Karpas-422 (cell line): ENCODE measurements around the gene TRIM40. TPM values are rescaled to one million over a fixed set of nuclear protein-coding genes. Genes with fewer than 3 reads are reported as not detected.
A peak's percentile ranks its signal among the peaks of the same experiment; 100 is the strongest.

Source experiments
- DNase-seq: peaks from one replicate; pipeline ENCODE4 v3.0.0-alpha.2; 2015
- H2AFZ ChIP-seq: fragments of 200-600 bp; sonication (generic); 2 replicates; pipeline ENCODE4 v1.6.1; 2014; ENCODE audit warnings: antibody characterized with exemption, low read length, mixed read lengths
- H3K27ac ChIP-seq: fragments of 200-600 bp; sonication (generic); 2 replicates; pipeline ENCODE4 v1.5.1; 2014; ENCODE audit warnings: mild to moderate bottlenecking, low read length, moderate library complexity
- H3K27me3 ChIP-seq: fragments of 200-600 bp; sonication (generic); 2 replicates; pipeline ENCODE4 v1.6.1; 2014; ENCODE audit warnings: low read length, mixed read lengths
- H3K36me3 ChIP-seq: fragments of 200-600 bp; sonication (generic); 2 replicates; pipeline ENCODE4 v1.6.1; 2014; ENCODE audit warnings: low read length, mixed read lengths; ENCODE audit not compliant: insufficient read depth
- H3K4me1 ChIP-seq: fragments of 200-600 bp; sonication (generic); 2 replicates; pipeline ENCODE4 v1.6.1; 2014; ENCODE audit warnings: mild to moderate bottlenecking, low read length, mixed read lengths
- H3K4me2 ChIP-seq: fragments of 200-600 bp; sonication (generic); 2 replicates; pipeline ENCODE4 v1.6.1; 2014; ENCODE audit warnings: low read length, low read depth, mild to moderate bottlenecking; ENCODE audit not compliant: poor library complexity, severe bottlenecking
- H3K4me3 ChIP-seq: fragments of 200-600 bp; sonication (generic); 2 replicates; pipeline ENCODE4 v1.5.1; 2014; ENCODE audit warnings: mild to moderate bottlenecking, antibody characterized with exemption, low read length, mixed read lengths
- H3K79me2 ChIP-seq: fragments of 200-600 bp; sonication (generic); 2 replicates; pipeline ENCODE4 v1.6.1; 2014; ENCODE audit warnings: mild to moderate bottlenecking, low read length, mixed read lengths
- H3K9ac ChIP-seq: fragments of 200-600 bp; sonication (generic); 2 replicates; pipeline ENCODE4 v1.6.0; 2014; ENCODE audit warnings: low read length
- H3K9me2 ChIP-seq: fragments of 200-600 bp; sonication (generic), shearing (Covaris generic); replicated peaks from 2 replicates; pipeline ENCODE4 v1.6.0; 2014; ENCODE audit warnings: mild to moderate bottlenecking, low read length, moderate library complexity; ENCODE audit not compliant: insufficient read depth
- H3K9me3 ChIP-seq: fragments of 300-700, 200-600 bp; sonication (generic); 2 replicates; pipeline ENCODE4 v1.6.1; 2014; ENCODE audit warnings: low read length, mixed read lengths
- H4K20me1 ChIP-seq: fragments of 200-600 bp; sonication (generic); 2 replicates; pipeline ENCODE4 v1.6.1; 2014; ENCODE audit warnings: mild to moderate bottlenecking, antibody characterized with exemption, low read length, low read depth; ENCODE audit not compliant: insufficient read depth
- total RNA-seq: library from RNA; depleted of rRNA; stranded (reverse); fragments of >200 nt; shearing (Covaris generic); gene quantifications from 2 replicates; pipeline ENCODE4 v1.2.3, GENCODE V29; 2014; ENCODE audit warnings: low replicate concordance

Gene TRIM40
- total RNA-seq, 1 experiment from 2014 or later: not detected

DNA sequence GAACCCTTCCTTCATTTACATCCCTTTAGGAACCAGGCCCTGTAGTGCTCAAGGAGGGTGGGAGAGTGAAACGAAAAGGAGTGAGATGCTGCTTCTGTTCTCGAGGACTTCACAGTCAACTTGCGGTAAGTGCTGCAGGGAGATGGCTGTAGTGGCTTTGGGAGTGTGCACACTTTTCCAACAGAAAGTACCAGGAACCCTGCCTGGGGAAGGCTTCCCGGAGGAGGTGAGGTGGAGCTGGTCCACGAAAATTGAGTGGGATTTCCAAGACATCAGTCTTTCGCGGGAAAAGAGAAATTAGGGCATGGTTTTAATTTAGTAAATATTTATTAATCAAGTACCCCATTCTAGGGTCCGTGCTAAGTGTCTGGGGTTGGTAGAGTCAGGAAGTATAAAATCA is 35.8 kb upstream of the TRIM40 start:
- no peaks in the 10 kb centered on the region for H3K36me3 ChIP-seq
- peak overlapping the region; percentile 47; the same call in 1 of the 2 replicates for H3K4me3 ChIP-seq
- no peaks in the 10 kb centered on the region for H3K79me2 ChIP-seq
- peaks cover 37% of the 10 kb centered on the region for H3K4me1 ChIP-seq
- no peaks in the 10 kb centered on the region for H3K9me3 ChIP-seq
- H2AFZ ChIP-seq: peak overlapping the region; percentile 38; the same call in 1 of the 2 replicates
- peak overlapping the region; percentile 76 for H3K4me2 ChIP-seq
- H3K9me2 ChIP-seq: no peaks in the 10 kb centered on the region
- no peaks in the 10 kb centered on the region for H4K20me1 ChIP-seq
- H3K27ac ChIP-seq: no peak overlapping the region
- no peaks in the 10 kb centered on the region for H3K27me3 ChIP-seq
- no peak overlapping the region for H3K9ac ChIP-seq
- DNase-seq: no peak

DNA sequence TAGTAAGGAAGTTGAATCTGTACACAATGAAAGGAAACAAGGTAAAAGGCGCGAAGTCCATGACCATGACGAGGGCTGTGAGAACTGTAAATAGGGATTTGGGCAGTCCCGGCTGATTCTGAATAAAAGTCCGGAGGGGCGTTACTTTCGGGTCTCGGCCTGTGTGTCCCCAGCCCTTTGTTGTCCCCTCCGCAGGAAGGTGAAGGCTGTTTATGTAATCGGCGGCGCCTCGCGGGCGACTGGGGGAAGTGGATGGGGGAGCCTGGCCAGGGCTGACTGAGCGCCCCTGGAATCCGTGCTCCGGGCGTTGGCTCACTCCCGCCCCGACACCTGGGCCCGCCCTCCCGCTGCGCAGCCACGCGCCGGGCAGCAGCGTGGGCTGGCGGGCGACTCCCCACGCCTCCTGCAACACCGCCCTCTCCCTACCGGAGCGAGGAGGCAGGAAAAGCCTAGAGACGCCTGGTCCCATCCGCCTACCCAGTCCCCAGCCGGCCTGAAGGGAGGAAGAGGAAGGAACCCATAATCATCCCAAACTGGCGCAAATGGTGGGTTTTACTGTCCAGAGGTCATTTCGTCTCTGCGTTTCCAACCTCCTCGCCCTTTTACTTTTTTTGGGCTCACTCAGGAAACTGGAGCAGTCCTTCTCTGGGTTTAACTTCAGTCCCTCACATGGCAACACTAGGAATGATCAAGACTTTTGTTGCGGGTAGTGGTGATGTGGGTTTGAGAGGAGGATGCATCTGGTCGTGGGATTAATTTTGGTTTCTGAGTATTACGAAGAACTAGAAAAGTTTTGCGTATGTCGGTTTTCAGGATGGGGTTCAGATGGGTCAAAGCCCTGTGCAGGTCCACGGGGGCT is 35.1 kb upstream of the TRIM40 start:
- Histone ChIP-seq H3K27me3 (no peaks in the 10 kb centered on the region), H3K79me2 (no peaks in the 10 kb centered on the region), H3K9ac (peak overlapping the region; percentile 6), H3K4me2 (peak overlapping the region; percentile 76), H2AFZ (peak overlapping the region; percentile 38; the same call in 1 of the 2 replicates), H3K4me3 (peak overlapping the region; percentile 47), H3K9me3 (no peaks in the 10 kb centered on the region), H3K27ac (no peak overlapping the region), H3K36me3 (no peaks in the 10 kb centered on the region), H4K20me1 (no peaks in the 10 kb centered on the region), H3K4me1 (peaks cover 37% of the 10 kb centered on the region), H3K9me2 (no peaks in the 10 kb centered on the region)
- DNase-seq: peak; percentile 44

GRCh38 chr6:30101444-30102413 is 34.2 kb upstream of the TRIM40 start:
- Histone ChIP-seq H3K36me3 (no peaks in the 10 kb centered on the region), H3K27me3 (no peaks in the 10 kb centered on the region), H3K9me2 (no peaks in the 10 kb centered on the region), H3K9ac (peak overlapping the region; percentile 49), H3K4me2 (peak overlapping the region; percentile 76), H3K4me1 (peaks cover 37% of the 10 kb centered on the region), H4K20me1 (no peaks in the 10 kb centered on the region), H3K4me3 (peak overlapping the region; percentile 53; the same call in 1 of the 2 replicates), H2AFZ (peak overlapping the region; percentile 73; the same call in 1 of the 2 replicates), H3K27ac (no peak overlapping the region), H3K79me2 (no peaks in the 10 kb centered on the region), H3K9me3 (no peaks in the 10 kb centered on the region)
- peak; percentile 82 for DNase-seq

DNA sequence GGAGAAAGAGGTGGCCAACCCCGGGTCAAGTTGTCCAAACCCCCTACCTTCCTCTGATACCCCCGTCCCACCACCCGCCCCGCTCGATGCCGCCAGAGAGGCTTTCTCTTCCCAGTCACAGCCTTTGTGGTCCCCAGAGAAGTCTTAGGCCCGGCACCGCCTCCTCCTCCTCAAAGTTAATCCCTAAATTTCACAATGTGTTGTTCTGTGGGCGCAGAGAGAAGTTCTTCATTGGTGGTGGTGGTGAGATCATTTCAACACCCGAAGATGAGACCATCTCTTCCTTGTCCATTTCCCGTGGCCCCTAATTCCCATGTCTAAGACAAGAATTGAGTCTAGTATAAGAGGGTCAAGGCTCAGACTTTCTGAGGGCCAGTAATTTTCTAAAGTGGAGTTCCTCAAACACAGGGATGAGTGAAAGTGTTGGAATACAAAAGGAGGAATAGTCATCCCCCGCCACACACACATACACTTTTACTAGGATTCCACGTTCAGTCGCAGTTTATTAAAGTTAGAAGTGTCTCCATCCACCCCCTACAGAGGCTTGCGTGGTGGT is 33.4 kb upstream of the TRIM40 start:
- H4K20me1 ChIP-seq: no peaks in the 10 kb centered on the region
- no peaks in the 10 kb centered on the region for H3K79me2 ChIP-seq
- H3K4me2 ChIP-seq: peak overlapping the region; percentile 76
- H3K27ac ChIP-seq: no peak overlapping the region
- no peak for DNase-seq
- H3K9me3 ChIP-seq: no peaks in the 10 kb centered on the region
- no peaks in the 10 kb centered on the region for H3K9me2 ChIP-seq
- H3K27me3 ChIP-seq: no peaks in the 10 kb centered on the region
- H2AFZ ChIP-seq: peak overlapping the region; percentile 96; the same call in 1 of the 2 replicates
- peak overlapping the region; percentile 49; the same call in 1 of the 2 replicates for H3K9ac ChIP-seq
- H3K4me1 ChIP-seq: peaks cover 37% of the 10 kb centered on the region
- H3K4me3 ChIP-seq: peak overlapping the region; percentile 53; the same call in 1 of the 2 replicates
- H3K36me3 ChIP-seq: no peaks in the 10 kb centered on the region

- no peaks in the 10 kb centered on the region for H3K36me3 ChIP-seq
- peak; percentile 95 for DNase-seq
- H3K9me2 ChIP-seq: no peaks in the 10 kb centered on the region
- H3K27me3 ChIP-seq: no peaks in the 10 kb centered on the region
- peak overlapping the region; percentile 96 for H2AFZ ChIP-seq
- H3K79me2 ChIP-seq: no peaks in the 10 kb centered on the region
- H3K9ac ChIP-seq: peak overlapping the region; percentile 58
- peaks cover 37% of the 10 kb centered on the region for H3K4me1 ChIP-seq
- no peaks in the 10 kb centered on the region for H4K20me1 ChIP-seq
- H3K4me2 ChIP-seq: peak overlapping the region; percentile 76
- H3K9me3 ChIP-seq: no peaks in the 10 kb centered on the region
- H3K4me3 ChIP-seq: peak overlapping the region; percentile 63
- H3K27ac ChIP-seq: no peak overlapping the region
Observed at GRCh38 chr6:30102970-30103871, 32.7 kb upstream of the TRIM40 start.

GRCh38 chr6:30103872-30104179 is 32.1 kb upstream of the TRIM40 start:
- Histone ChIP-seq H4K20me1 (no peaks in the 10 kb centered on the region), H3K27me3 (no peaks in the 10 kb centered on the region), H3K4me3 (peak overlapping the region; percentile 63), H3K27ac (no peak overlapping the region), H3K4me2 (peak overlapping the region; percentile 76), H3K4me1 (peaks cover 37% of the 10 kb centered on the region), H3K9me2 (no peaks in the 10 kb centered on the region), H3K9me3 (no peaks in the 10 kb centered on the region), H2AFZ (peak overlapping the region; percentile 96), H3K36me3 (no peaks in the 10 kb centered on the region), H3K9ac (peak overlapping the region; percentile 58), H3K79me2 (no peaks in the 10 kb centered on the region)
- DNase-seq: no peak

GRCh38 chr6:30104661-30105060 is 31.3 kb upstream of the TRIM40 start:
- no peak overlapping the region for H2AFZ ChIP-seq
- no peak overlapping the region for H3K4me3 ChIP-seq
- H3K4me2 ChIP-seq: no peak overlapping the region
- no peaks in the 10 kb centered on the region for H3K36me3 ChIP-seq
- H3K27ac ChIP-seq: no peak overlapping the region
- H3K79me2 ChIP-seq: no peaks in the 10 kb centered on the region
- H3K4me1 ChIP-seq: peaks cover 37% of the 10 kb centered on the region
- H3K27me3 ChIP-seq: no peaks in the 10 kb centered on the region
- H3K9ac ChIP-seq: no peak overlapping the region
- no peaks in the 10 kb centered on the region for H4K20me1 ChIP-seq
- DNase-seq: no peak
- no peaks in the 10 kb centered on the region for H3K9me3 ChIP-seq
- H3K9me2 ChIP-seq: no peaks in the 10 kb centered on the region
